Placental epithelial cell (primary cell): ENCODE data around the gene CERS2. TPM values are rescaled to one million over a fixed set of nuclear protein-coding genes. Genes with fewer than 3 reads are reported as not detected.
A peak's percentile ranks its signal among the peaks of the same experiment; 100 is the strongest.

Experiments used
- small RNA-seq: library from RNA; depleted of rRNA; stranded (forward); fragments of <200 nt; gene quantifications from one replicate; pipeline ENCODE3, GENCODE V24; 2012
- total RNA-seq: library from RNA; depleted of rRNA; stranded (reverse); fragments of >200 nt; gene quantifications from 2 replicates; pipeline ENCODE4 v1.2.3, GENCODE V29; 2012

CERS2 gene, protein sequence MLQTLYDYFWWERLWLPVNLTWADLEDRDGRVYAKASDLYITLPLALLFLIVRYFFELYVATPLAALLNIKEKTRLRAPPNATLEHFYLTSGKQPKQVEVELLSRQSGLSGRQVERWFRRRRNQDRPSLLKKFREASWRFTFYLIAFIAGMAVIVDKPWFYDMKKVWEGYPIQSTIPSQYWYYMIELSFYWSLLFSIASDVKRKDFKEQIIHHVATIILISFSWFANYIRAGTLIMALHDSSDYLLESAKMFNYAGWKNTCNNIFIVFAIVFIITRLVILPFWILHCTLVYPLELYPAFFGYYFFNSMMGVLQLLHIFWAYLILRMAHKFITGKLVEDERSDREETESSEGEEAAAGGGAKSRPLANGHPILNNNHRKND
- 59.7 and 79.5 TPM in 2 replicates for total RNA-seq

DNA sequence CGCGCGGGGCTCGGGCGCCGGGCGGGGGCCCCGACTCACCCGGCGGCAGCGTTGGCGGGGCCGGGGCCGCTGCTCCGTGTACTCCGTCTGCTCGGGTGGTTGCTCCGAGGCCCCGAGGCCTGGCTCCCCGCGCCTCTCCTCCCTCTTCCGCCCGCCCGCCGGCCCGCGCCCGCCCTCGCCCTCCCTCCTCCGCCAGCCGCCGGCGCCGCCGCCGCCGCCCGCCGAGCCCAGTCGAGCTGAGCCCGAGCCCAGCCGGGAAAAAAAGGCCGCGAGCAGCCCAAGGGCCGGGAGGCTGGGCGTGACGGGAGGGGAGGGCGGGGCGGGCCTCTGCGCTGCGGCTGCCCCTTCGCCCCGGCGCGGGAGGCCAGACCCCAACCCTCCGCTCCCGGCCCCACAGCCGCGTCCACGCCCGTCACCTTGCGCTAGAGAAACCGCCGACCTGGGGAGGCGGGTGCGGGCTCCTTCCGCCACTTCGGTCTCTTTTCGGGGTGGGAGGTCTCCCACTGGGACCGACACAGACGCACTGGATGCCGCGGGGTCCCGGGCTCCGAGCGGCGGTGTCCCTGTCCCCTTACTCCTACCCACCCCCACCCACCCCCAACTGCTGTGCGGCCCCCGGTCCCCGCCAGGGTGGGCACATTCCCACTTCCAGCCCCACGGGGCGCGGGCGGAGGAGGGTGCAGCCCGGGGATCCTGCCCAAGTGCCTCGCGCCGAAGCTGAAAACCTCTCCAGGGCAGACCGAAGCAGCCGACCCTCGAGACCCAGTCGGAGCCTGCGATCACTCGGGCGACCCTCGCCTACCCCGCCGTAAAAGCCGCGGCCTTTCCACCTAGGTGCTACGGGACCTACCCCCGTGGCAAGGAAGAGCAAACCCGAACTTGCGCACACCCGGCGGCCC, at the start of gene CERS2:
TSS of gene CERS2 (minus strand) at position 256 of the 899 bp plus-strand sequence. CDS start 5,745 bp downstream, outside the sequence.

DNA sequence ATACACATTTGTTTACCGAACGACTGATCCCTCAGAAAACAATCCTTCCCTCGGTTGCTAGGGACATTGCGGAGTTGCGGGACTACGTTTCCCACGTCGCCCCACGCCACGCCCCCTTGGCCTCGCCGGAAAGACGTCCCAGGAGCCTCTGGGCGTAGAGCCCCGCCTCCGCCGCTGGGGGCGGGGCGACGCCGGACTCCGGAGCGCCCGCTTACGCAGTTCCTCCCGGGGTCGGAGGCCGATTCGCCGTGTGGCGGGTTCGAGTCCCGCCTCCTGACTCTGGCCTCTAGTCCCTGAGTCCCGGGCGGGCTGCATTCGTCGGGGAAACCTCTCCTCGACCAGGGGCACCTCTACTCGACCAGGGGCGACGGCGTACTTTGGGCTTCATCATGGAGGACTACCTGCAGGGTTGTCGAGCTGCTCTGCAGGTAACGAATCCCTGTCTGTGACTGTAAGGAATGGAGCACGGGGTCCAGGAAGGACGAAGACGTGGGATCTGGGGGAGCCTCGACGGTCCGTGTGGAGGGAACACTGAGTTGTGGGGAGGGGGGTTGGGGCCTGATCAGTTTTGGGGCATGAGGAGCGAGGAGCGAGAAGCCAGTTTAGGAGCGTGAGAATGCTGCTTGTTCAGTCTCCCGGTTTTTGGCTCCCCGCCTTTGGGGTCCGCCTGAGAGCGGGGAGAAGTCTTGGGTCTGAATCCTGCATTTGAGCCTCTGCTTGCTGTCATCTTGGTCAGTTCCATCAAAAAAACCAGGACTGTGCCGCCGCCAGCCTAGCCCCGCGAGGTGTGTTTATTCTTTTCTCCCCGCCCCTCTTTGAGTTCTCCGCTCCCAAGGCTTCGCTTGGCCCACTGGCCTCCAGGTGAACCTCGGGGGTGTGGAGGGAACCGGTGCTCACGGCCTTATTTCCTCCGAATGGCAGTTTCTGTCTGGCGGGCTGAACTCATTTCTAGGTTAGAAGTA, 33.9 kb upstream of the CERS2 start, which contains the start of gene PRUNE1:
TSS of gene PRUNE1 (plus strand) at position 206 of the 962 bp plus-strand sequence. CDS start at position 390, 184 bp downstream.

DNA sequence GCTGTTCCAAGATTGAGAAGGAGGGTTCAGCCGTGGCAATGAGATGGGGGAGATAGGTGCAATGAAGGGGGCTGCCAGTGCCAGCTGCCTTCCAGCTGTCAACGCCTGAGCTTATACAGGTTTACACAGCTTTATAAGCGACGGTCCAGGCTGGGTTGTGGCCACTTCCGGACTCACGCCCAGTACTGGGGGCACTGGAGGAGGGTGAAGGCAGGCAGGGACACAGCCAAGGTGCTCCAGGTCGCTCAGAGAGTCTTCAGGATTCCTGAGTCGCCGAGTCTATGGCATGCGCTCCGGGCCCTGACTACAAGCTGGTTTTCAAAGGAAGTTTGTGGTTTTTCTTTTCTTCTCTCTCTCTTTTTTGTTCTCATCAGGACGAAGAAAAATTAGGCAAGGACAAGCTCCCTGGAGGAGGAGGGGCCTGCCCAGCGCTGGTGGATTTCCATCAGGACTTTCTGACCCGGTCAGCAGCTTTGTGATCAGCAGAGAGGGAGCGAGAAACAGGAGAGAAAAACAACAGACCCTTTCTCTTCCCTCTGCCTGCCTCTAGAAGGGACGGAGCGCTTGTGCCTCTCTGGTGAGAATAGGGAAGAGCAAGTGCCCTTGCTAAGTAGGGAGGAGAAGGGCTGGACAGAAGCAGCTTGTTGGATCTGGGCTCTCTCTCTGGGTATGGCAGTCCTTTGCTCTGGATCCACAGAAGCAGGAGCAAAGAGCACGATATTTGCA, 31.9 kb upstream of the CERS2 start, which contains the start of gene MINDY1:
TSS of gene MINDY1 (minus strand) at position 576 of the 726 bp plus-strand sequence. CDS start 4,285 bp downstream, outside the sequence.

DNA sequence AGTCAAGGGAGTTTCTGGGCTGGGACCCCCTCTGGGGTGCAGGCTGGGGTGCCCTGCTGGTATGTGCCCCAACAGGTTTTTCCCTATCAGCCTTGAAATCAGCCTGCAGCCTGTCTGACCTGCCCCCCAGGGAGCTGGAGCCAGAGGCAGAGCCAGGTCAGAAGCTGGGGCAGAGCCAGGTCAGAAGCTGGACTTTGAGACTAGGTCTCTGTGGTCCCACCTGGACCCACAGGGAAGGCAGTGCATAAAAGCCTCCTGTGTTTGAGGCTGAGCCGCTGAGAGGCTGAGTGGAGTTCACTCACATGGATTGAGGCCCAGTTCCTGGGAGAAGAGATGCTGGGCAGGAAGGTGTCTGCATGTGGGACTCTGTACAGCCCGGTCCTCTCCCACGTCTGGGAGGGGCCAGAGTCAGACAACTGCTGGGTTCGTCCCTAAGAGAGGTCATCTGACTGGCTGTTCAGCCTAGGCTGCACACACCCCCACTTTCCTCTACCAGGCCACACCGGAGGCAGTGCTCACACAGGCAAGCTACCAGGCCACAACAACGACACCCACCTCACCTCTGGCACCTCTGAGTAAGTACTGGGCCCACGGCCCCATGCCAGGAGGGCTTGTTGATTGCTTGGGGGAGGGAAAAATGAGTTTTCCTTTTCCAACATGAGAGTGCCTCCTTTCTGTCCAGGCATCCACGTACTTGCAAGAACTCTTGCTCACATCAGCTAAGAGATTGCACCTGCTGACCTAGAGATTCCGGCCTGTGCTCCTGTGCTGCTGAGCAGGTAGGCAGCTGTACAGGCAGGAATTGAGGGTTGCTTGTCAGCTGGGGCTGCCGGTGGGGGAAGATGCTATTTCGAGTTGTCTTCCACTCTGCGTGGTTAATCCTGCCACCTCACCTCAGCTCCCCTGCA, 7.4 kb upstream of the CERS2 start, which contains the start of gene ANXA9:
TSS of gene ANXA9 (plus strand) at position 488 of the 908 bp plus-strand sequence. CDS start 814 bp downstream, outside the sequence.

DNA sequence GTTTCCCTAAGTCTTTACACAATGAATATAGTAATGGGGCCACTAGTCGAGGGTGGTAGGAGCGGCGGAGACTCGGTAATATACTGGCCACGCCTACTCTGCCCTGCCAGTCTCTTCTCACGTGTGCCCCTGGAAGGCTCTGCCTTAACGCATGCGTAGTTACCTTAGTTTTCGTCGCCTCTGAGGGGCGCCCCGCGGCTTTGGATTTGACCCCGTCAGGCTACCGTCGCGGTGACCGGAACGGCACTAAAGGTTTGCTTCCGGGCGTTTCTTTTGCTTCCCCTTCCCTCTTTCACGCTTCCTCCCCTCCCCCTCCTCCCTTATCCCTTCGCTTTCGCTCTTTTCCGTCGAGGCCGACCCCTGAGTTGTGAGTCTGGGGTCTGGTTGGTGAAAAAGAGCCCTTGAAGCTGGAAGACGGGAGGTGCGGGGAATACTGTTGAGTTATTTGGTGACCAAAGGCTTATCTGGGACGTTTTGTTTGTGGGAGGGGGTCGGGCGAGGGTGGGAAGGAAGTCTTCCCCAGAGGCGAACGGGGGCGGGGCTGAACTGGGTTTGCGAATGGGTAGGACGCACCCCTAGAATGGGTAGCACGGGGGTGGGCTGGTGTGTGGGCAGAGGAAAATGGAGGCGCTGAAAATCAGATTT, 48.4 kb downstream of the CERS2 start, which contains the start of gene SETDB1:
TSS of gene SETDB1 (plus strand) at position 267 of the 645 bp plus-strand sequence. CDS start 1,352 bp downstream, outside the sequence.

Small RNAs within 50 kb of the gene (small RNA-seq; reads per million reads assigned to genes)
- 0.32 reads per million, percentile 8 among the genes with 10 or more reads in this experiment for gene RNU6-884P

Other genes with a start within 250 kb of the CERS2 start
- gene CTSS, start 209.1 kb downstream of the CERS2 start, total RNA-seq = 0.65 and 1.2 TPM in 2 replicates
- gene CTSK, start 166.6 kb downstream of the CERS2 start, total RNA-seq = 0.76 and 2.7 TPM in 2 replicates
- 34.6 and 42.4 TPM in 2 replicates for gene ARNT, start 98.2 kb downstream of the CERS2 start, total RNA-seq
- not detected in 2 replicates for gene CTXND2, start 87.7 kb downstream of the CERS2 start, total RNA-seq
- 45.4 and 57.7 TPM in 2 replicates for gene SETDB1, start 48.5 kb downstream of the CERS2 start, total RNA-seq
- gene ANXA9, start 7.5 kb upstream of the CERS2 start, total RNA-seq = 0.39 and 2.0 TPM in 2 replicates
- gene MINDY1, start 32.1 kb upstream of the CERS2 start, total RNA-seq = 10.6 and 11.0 TPM in 2 replicates
- 14.9 and 16.5 TPM in 2 replicates for gene PRUNE1, start 33.6 kb upstream of the CERS2 start, total RNA-seq
- gene BNIPL, start 61.8 kb upstream of the CERS2 start, total RNA-seq = 66.4 and 157 TPM in 2 replicates
- gene C1orf56, start 72.9 kb upstream of the CERS2 start, total RNA-seq = 3.1 and 3.9 TPM in 2 replicates
- 95.4 and 112 TPM in 2 replicates for gene CDC42SE1, start 84.8 kb upstream of the CERS2 start, total RNA-seq
- 8.0 and 9.8 TPM in 2 replicates for gene MLLT11, start 85.6 kb upstream of the CERS2 start, total RNA-seq
- gene GABPB2, start 95.9 kb upstream of the CERS2 start, total RNA-seq = 7.6 and 11.4 TPM in 2 replicates
- gene SEMA6C, start 171.8 kb upstream of the CERS2 start, total RNA-seq = 7.6 and 20.8 TPM in 2 replicates
- gene TNFAIP8L2, start 181.8 kb upstream of the CERS2 start, total RNA-seq = not detected in 2 replicates
- gene LYSMD1, start 191.1 kb upstream of the CERS2 start, total RNA-seq = 11.0 and 16.1 TPM in 2 replicates
- gene SCNM1, start 191.3 kb upstream of the CERS2 start, total RNA-seq = 29.1 and 41.6 TPM in 2 replicates
- not detected in 2 replicates for gene TMOD4, start 201.1 kb upstream of the CERS2 start, total RNA-seq
- 40.4 and 51.0 TPM in 2 replicates for gene VPS72, start 215.4 kb upstream of the CERS2 start, total RNA-seq
- gene PIP5K1A, start 223.7 kb upstream of the CERS2 start, total RNA-seq = 97.0 and 110 TPM in 2 replicates